DLD1 (cell line): Measurements from ENCODE around the gene ST3GAL3.

Experiments used
- in situ Hi-C: cut with HindIII; loops from 2 replicates; pipeline ENCODE4 v1.10.0; 2017; ENCODE audit warnings: low sequenced_read_pairs

The ST3GAL3 gene

GRCh38 chr1:43975249-43975961 lies 268.1 kb downstream of the ST3GAL3 start:
- in situ Hi-C loops = no loop called here

DNA sequence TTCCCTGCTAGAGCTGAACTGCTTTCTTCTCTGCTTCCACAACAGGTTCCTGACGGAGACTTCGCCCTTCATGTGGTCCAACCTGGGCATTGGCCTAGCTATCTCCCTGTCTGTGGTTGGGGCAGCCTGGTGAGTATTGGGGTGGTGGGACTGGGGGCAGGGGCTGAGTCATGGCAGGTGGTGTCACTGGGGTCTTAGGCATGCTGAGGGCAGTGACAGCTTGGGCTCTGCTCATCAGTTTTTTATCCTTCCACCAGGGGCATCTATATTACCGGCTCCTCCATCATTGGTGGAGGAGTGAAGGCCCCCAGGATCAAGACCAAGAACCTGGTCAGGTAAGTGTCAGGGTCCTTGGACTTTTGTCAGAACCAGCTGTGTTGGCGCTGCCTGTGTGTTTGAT lies 268.7 kb downstream of the ST3GAL3 start:
- in situ Hi-C loops = no loop called here

GRCh38 chr1:43976890-43977289 lies 269.6 kb downstream of the ST3GAL3 start:
- in situ Hi-C loops = no loop called here

DNA sequence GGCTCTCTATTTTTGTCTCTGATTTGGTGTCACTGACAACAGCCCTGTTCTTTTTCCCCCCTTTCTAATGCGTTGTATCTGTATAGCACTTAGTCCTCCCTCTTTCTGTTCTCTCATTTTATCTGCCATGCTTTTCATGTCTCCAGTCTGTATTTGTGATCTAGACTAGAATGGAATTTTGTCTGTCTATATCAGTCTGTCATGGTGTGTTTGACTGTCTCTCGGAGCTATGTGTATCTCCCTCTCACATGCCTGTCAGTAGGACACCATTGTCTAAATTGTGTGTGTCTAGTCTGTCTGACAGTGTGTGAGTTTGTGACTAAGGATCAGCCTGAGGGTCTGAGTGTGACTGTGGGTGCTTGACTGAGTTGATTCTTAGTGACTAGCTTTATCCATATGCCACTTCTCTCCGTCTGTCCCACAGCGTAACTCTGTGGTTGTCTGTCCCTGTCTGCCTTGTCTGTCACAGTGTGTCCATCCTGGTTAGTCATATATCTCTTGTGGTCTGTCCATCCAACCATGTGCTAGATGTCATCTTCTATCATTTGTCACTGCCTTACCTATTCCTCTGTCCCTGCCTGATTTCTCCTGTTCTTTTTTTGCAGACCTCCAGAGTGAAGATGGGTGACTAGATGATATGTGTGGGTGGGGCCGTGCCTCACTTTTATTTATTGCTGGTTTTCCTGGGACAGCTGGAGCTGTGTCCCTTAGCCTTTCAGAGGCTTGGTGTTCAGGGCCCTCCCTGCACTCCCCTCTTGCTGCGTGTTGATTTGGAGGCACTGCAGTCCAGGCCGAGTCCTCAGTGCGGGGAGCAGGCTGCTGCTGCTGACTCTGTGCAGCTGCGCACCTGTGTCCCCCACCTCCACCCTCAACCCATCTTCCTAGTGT lies 270.3 kb downstream of the ST3GAL3 start:
- in situ Hi-C loops = no loop called here

DNA sequence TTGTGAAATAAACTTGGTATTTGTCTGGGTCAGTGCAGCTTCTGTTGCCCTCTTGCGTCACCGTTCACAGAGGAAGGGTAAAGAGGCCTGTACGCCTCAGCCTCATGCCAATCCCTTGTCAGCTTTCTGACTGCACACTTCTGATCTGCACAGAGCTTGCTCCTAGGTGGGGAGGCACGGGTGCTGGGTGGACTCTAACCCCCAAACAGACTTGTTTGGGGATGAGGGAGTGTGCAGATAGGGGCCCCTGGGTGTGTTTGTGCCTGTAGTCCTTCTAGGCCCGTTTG lies 270.9 kb downstream of the ST3GAL3 start:
- in situ Hi-C loops = no loop called here

GRCh38 chr1:43978551-43979260 lies 271.4 kb downstream of the ST3GAL3 start, which contains the start of gene B4GALT2:
Gene B4GALT2, plus strand, starts transcription at chr1:43979210. Its CDS starts 1,951 bp downstream, at chr1:43981161.
- in situ Hi-C loops = no loop called here

DNA sequence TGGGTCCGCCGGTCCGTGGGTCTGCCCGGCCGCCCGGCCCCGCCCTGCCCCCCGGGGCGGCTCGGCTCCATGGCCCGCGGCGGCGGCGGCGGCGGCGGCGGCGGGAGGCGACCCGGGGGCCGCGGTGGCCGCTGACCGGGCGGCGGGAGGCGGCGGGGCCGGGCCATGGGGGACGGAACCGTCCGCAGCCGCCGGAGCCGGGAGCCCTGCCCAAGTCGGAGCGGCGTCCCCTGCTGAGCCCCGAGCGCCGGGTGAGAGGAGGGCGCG lies 271.9 kb downstream of the ST3GAL3 start:
- in situ Hi-C loops = no loop called here

- in situ Hi-C loops = no loop called here
Observed at GRCh38 chr1:43979528-43980254, 272.4 kb downstream of the ST3GAL3 start.

DNA sequence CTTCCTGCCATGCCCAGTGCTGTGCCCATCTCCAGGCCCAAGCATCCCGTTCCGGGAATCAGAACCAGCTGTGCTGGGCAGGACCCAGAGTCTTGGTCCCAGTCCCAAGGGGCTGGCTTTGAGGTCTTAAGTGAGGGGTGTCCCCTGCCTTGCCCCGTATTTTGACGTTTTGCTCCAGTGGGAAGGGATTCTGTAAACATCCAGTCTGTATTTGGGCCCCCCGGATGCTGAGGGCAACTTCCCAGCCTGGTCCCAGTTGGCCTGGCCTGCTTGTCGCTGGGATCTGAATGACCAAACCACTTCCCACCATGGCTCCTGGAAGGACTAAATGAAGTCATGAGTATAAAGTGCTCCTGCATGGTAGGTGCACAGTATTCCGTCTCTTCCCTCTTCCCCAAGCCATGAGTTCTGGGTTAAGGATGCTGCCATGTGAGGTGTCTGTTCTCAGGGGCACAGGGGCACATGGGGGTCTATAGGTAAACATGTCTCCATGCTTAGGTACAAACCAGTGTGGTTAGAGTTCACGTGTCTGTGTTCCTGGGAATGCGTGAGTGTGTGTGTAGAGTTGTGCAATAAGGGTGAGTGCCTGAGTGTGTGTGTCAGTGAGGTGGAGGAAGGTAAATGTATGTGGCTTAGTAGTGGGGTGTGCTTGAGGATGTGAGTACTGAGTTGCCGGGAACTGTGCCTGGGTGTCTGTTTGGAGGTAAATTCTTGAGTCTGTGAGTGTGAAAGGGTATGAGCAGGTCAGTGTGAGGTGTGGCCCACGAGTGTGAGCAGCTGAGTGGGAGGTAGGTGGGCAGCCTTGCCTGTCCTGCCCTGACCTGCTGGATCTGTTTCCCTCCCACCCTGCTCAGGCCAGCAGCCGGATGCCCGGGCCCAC lies 273.2 kb downstream of the ST3GAL3 start:
- in situ Hi-C loops = no loop called here
